ENCODE data around the gene FGF14.

DNA sequence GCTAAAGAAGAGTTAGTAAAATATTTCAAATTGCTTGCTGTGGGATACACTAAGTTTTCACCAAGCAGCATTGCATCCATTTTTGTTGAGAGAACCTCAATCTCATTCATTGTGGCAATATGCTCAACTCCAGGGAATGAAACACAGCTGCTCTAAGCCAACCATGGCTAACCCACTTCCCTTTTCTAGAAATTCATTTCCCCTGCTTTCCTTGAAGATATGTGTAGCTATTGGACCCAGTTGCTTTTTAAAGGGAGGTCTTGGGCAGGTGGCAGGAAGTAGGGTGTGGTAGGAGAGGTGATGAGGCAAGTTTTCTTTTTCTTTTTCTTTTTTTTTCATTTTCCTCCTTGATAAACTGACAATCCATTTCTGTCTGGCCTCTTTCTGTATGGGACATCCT is 452.2 kb downstream of the FGF14 start:
- TF ChIP-seq, protein P1, sequence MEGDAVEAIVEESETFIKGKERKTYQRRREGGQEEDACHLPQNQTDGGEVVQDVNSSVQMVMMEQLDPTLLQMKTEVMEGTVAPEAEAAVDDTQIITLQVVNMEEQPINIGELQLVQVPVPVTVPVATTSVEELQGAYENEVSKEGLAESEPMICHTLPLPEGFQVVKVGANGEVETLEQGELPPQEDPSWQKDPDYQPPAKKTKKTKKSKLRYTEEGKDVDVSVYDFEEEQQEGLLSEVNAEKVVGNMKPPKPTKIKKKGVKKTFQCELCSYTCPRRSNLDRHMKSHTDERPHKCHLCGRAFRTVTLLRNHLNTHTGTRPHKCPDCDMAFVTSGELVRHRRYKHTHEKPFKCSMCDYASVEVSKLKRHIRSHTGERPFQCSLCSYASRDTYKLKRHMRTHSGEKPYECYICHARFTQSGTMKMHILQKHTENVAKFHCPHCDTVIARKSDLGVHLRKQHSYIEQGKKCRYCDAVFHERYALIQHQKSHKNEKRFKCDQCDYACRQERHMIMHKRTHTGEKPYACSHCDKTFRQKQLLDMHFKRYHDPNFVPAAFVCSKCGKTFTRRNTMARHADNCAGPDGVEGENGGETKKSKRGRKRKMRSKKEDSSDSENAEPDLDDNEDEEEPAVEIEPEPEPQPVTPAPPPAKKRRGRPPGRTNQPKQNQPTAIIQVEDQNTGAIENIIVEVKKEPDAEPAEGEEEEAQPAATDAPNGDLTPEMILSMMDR (IDR thresholded peaks at IDR 0.05), result no peak
- TF ChIP-seq POLR2A (IDR thresholded peaks at IDR 0.05), result no peak
